Fibroblast of lung (primary cell): Measurements from ENCODE around the gene ADH1B.
"Not testable (repeated sequence)": the region's sequence is repeated elsewhere in the genome, so short reads cannot be mapped to it uniquely, and the experiment has no call there.

Experiments
- EZH2 ChIP-seq: IDR thresholded peaks from 2 replicates; pipeline ENCODE4 v1.5.1; 2012; ENCODE audit warnings: low read length, control low read depth, mild to moderate bottlenecking; ENCODE audit errors: missing control alignments
- TF ChIP-seq, protein P1 (sequence below), 2 donors: IDR thresholded peaks in 1 of 2; conservative IDR thresholded peaks in 1 of 2; 1 replicate in 1 of 2; 2 replicates in 1 of 2; pipeline ENCODE4 v1.5.1; 2011 to 2012; ENCODE audit warnings: low read length in 2 of 2, control low read depth in 1 of 2, inconsistent platforms in 1 of 2, low read depth in 1 of 2, mild to moderate bottlenecking in 1 of 2

- TF ChIP-seq, protein P1, sequence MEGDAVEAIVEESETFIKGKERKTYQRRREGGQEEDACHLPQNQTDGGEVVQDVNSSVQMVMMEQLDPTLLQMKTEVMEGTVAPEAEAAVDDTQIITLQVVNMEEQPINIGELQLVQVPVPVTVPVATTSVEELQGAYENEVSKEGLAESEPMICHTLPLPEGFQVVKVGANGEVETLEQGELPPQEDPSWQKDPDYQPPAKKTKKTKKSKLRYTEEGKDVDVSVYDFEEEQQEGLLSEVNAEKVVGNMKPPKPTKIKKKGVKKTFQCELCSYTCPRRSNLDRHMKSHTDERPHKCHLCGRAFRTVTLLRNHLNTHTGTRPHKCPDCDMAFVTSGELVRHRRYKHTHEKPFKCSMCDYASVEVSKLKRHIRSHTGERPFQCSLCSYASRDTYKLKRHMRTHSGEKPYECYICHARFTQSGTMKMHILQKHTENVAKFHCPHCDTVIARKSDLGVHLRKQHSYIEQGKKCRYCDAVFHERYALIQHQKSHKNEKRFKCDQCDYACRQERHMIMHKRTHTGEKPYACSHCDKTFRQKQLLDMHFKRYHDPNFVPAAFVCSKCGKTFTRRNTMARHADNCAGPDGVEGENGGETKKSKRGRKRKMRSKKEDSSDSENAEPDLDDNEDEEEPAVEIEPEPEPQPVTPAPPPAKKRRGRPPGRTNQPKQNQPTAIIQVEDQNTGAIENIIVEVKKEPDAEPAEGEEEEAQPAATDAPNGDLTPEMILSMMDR (conservative IDR thresholded peaks at IDR 0.05 in 1 of 2, IDR thresholded peaks at IDR 0.05 in 1 of 2; ENCODE audit: low read depth in 1 of 2, low read length in 2 of 2), result not testable (repeated sequence)
- TF ChIP-seq EZH2, result not testable (repeated sequence)
Observed at GRCh38 chr4:99367817-99368216, 46.6 kb upstream of the ADH1B start.
